HL-60 (cell line): ENCODE data around the gene ARHGAP40.

Source experiments
- SPI1 ChIP-seq: IDR thresholded peaks from 2 replicates; pipeline ENCODE4 v1.6.1; 2012; ENCODE audit warnings: low read depth, mild to moderate bottlenecking, borderline replicate concordance
- TF ChIP-seq, protein P1 (sequence below): IDR thresholded peaks from one replicate; pipeline ENCODE4 v1.5.1; 2011; ENCODE audit warnings: low read length, control low read depth, inconsistent platforms; ENCODE audit not compliant: insufficient read depth
- TF ChIP-seq, protein P2 (sequence below): IDR thresholded peaks from 2 replicates; pipeline ENCODE4 v1.6.1; 2012; ENCODE audit warnings: low read depth; ENCODE audit not compliant: insufficient replicate concordance

DNA sequence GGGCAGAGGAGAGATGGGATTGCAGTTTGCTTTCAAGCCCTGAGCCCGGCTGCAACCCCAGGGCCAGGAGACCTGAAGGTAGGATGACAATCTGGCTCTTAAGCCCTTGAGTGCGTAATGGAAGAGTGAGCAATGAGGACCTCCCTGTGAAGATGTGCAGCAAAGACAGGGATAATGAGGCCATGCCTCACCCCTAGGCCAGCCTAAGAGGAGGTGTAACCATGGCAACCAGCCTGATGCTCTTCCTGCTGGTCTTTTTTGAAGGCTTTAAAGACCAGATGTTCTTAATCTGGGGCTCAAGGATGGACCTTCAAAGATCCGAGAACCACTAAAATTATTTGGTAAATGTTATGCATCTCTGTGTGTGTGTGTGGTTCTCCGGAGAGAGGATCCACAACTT is 8.2 kb downstream of the ARHGAP40 start:
- TF ChIP-seq, protein P1, sequence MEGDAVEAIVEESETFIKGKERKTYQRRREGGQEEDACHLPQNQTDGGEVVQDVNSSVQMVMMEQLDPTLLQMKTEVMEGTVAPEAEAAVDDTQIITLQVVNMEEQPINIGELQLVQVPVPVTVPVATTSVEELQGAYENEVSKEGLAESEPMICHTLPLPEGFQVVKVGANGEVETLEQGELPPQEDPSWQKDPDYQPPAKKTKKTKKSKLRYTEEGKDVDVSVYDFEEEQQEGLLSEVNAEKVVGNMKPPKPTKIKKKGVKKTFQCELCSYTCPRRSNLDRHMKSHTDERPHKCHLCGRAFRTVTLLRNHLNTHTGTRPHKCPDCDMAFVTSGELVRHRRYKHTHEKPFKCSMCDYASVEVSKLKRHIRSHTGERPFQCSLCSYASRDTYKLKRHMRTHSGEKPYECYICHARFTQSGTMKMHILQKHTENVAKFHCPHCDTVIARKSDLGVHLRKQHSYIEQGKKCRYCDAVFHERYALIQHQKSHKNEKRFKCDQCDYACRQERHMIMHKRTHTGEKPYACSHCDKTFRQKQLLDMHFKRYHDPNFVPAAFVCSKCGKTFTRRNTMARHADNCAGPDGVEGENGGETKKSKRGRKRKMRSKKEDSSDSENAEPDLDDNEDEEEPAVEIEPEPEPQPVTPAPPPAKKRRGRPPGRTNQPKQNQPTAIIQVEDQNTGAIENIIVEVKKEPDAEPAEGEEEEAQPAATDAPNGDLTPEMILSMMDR, result no peak
- TF ChIP-seq, protein P2, sequence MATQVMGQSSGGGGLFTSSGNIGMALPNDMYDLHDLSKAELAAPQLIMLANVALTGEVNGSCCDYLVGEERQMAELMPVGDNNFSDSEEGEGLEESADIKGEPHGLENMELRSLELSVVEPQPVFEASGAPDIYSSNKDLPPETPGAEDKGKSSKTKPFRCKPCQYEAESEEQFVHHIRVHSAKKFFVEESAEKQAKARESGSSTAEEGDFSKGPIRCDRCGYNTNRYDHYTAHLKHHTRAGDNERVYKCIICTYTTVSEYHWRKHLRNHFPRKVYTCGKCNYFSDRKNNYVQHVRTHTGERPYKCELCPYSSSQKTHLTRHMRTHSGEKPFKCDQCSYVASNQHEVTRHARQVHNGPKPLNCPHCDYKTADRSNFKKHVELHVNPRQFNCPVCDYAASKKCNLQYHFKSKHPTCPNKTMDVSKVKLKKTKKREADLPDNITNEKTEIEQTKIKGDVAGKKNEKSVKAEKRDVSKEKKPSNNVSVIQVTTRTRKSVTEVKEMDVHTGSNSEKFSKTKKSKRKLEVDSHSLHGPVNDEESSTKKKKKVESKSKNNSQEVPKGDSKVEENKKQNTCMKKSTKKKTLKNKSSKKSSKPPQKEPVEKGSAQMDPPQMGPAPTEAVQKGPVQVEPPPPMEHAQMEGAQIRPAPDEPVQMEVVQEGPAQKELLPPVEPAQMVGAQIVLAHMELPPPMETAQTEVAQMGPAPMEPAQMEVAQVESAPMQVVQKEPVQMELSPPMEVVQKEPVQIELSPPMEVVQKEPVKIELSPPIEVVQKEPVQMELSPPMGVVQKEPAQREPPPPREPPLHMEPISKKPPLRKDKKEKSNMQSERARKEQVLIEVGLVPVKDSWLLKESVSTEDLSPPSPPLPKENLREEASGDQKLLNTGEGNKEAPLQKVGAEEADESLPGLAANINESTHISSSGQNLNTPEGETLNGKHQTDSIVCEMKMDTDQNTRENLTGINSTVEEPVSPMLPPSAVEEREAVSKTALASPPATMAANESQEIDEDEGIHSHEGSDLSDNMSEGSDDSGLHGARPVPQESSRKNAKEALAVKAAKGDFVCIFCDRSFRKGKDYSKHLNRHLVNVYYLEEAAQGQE, result no peak
- no peak for TF ChIP-seq SPI1
